ENCODE results near the gene CALN1. TPM values are rescaled to one million over a fixed set of nuclear protein-coding genes. Genes with fewer than 3 reads are reported as not detected.

The CALN1 gene
- polyA plus RNA-seq, 1 donor: 1.8 TPM

DNA sequence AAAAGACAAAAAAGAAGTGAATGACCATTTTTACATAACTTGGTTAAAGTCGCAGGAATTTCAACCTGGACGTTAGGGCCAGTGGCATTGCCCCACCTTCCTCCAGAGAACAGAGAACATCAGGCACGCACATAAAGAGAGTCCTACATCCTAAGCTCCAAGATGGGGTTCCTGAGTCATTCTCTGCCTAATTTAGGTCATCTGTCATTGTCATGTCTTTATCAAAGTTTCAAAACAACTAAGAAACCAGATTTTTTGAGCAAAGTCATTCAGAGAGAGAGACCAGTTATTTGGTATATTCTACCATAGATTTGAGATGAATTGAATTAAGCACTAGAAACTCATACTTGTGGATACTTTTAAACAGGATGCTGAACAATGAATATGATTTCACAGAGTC, 241.7 kb downstream of the CALN1 start:
- DNase-seq: no peak

DNA sequence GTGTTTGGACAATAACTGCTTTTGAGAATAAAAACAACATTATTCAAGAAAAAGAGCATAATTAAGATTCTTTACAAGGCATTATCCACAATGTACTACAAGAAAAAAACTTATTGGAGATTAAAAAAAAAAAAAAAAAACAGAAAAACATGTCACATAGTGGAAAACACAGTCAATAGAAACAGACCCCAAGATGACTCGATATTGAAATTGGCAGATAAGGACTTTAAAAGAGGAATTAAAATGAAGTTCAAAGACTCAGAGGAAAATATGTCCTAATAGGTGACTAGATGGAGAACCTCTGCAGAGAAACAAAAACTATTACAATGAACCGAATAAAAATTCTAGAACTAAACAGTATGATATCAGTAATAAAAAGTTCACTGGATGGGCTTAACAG, 248.9 kb downstream of the CALN1 start:
- no peak for DNase-seq

DNA sequence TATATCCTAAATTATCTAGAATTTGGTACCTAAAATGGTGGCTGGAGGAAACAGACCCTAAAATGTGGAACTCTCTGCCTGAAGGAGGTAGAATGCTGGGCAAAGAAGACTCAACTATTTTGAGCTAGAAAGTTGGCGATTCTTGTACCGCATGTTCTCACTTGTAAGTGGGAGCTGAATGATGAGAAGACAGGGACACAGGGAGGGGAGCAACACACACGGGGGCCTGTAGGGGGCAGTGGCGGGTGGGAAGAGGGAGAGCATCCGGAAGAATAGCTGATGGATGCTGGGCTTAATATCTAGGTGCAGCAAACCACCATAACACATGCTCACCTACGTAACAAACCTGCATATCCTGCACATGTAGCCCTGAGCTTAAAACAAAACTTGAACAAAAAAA, 250.6 kb downstream of the CALN1 start:
- no peak for DNase-seq

DNA sequence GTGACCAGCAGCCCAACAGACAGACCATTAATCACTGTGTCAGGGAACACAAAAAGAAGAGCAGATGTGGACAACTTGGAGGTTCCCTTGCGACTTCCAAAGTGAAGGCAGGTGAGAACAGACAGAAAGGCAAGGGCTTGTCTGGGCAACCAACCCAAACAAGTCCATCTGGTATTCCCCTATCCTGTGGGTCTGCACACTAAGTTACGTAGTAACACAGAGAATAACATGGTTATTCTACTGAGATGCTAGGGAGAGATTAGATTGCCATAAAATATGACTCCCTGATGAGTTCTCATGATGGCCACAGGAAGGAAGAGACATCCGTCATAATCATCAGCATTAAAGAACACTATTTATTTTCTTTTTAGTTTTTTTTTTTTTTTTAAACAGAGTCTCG, 252.2 kb downstream of the CALN1 start:
- DNase-seq: no peak

DNA sequence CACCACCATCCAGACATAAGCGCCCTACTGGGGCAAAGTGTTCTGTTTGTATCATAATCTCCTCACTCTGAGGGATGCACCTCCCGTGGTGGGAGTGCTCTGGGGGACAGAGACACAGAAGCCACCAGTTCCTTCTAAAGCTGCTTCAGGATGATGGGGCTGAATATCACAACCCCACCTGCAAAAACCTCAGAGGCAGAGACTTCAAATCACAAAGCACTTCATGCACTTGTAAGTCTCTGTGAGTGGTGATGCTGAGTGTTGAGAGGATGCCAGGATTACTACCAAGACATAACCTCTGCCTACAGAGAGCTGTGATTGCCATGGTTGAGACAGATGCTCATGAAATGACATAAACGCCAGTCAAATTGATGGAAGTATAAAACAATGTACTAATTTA, 255.5 kb downstream of the CALN1 start:
- DNase-seq: no peak

DNA sequence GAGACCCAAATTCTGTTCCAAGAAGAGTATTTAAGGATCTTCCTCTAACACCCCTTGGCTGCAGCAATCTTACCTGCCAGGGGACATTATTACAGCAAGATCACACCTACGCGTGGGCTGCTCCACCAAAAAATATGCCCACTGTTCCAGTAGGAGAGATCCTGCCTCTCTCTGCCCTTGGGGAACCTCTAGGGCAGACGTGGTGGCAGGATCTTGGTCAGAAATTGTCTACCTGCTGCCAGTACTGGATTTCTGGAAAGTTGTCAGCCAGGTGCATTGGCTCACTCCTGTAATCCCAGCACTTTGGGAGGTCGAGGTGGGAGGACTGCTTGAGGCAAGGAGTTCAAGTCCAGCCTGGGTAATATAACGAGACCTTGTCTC, 259.0 kb downstream of the CALN1 start:
- no peak for DNase-seq

DNA sequence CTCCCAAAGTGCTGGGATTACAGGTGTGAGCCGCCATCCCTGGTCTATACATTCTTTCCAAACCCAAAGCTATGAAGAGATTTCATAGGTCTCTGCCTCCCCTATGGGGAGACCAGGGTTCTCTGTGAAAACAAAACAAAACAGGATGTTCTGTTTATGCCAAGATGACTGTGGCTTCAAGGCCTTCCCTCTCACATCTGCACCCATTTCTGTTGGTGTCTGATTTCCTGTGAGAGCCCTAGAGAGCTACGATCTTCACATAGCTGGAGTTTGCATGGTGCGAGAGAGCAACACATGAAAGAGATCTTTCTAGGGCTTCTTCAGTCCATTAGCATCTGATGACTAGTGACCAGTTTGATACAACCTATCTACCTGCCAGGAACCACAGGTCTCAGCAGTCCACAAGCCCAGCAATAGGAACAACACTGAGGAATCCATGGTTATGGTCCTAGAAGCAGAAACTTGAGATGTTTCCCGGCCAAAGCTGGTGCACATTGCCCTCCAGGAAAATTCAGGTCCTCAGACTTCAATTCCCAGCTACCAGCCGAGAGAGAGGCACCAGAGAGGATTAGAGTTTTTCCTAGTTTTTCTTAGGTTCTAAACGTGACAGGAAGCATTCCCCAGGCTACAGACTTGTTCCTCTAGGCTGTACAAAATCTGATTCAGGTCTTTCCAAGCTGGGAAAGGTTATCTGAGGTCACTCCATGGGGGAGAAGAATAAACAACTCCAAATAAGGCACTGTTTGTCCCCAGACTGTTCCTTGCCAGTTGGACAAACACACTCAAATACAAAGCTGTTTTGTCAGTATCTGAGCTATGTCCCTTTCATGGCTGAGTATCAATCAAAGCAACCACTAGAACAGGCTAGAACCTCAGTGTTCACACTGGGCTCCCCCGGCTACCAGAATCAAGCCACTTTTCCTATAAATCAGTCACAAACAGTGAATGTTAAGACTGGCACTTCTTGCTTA, 259.7 kb downstream of the CALN1 start:
- no peak for DNase-seq

DNA sequence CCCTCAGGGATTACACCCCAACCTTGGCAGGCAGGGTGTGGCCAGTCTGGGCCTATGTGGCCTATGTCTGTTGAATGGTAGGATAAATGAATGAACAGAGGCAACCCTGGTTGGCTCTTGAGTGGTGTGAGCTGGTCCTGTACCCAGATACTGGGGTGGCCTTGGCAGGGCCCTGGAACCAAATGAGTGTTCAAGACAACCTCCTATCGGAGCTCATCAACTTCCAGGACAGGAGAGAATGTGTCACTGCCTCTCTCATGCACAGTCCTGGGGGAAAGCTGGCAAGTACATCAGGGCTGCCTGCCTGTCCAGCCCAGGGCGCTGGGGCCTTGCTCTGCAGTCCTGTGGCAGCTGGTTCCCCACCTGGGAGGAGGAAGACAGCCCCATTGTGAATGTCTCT, 271.6 kb downstream of the CALN1 start:
- DNase-seq: no peak

DNA sequence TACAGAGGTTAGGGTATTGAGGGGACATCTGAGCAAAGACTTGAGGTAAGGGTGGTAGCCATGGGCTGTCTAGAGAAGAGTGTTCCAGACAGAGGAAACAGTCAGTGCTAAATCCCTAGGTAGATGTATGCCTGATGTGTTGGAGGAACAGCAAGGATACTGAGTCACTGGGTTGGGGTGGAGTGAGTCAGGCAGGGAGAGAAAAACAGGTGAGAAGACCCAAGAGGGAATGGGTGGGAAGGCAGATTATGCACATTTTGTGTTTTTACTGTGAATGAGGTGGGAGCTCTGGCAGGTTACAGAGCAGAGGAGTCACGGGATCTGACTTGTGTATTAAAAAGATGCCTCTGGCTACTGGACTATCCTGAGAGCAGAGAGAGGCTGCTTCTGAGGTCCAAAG, 285.0 kb downstream of the CALN1 start:
- no peak for DNase-seq

DNA sequence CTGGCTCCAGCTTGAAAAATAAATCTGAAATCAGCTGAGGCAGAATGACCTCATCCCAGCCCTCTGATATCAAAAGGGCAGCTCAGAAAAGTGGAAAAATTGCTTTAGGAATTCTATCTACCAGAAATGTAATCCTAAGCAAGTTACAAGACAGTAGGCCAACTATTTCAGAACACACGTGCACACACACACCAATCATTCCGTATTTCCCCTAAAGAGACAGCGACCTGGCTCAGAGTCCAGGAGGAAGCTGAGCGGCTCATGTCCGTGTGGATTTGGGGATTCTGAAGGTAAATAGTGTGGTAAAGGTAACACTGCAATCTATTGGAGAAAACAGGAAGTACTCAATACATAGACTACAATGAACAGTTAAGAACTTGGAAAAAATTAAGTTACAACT, 288.2 kb downstream of the CALN1 start:
- DNase-seq: no peak

DNA sequence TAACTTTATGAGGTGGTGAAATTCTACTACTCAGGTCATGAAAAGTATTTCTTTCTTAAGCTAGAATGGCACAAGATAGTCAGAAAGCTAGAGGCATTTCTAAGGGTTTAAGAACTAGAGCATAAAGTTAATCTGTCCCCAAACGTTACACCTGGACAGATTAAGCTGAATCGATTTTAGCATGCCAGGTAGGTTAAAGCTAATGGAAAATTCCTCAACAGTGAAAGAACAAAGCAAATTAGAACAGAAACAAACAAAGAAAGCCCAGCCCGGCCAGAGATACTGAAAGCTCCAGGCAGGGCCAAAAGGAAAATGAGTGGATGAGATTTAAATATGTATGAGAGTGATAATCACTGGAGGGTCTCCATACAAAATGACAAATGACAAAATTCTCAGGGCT, 293.8 kb downstream of the CALN1 start:
- DNase-seq: no peak

DNA sequence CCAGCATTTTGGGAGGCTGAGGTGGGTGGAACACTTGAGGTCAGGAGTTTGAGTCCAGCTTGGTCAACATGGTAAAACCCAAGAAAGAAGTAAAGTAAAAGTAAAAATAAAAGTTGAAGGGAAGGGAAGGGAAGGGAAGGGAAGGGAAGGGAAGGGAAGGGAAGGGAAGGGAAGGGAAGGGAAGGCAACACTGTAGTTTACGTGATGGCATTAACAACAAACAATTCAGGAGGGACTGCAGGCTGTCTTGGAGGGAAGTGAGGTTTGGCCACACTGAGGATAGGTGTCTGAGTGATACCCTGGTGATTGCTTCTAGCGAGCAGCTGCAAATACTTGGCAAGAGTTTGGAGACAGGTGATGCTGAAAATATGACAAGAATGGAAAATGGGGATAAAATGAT, 298.0 kb downstream of the CALN1 start:
- no peak for DNase-seq

DNA sequence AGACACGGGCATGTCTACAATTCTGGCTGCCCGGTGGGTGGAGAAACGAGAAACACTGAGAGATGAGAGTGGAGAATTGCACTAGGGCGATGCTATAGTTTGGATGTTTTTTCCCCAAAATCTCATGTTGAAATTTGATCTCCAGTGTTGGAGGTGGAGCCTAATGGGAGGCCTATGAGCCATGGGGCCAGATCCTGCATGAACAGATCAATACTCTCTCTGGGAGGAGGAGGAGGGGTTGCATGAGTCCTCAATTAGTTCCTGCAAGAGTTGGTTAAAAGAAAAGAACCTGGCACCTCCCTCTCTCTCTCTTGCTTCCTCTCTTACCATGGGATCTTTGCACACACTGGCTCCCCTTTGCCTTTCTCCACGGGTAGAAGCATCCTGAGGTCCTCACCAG, 299.1 kb downstream of the CALN1 start:
- DNase-seq: no peak

DNA sequence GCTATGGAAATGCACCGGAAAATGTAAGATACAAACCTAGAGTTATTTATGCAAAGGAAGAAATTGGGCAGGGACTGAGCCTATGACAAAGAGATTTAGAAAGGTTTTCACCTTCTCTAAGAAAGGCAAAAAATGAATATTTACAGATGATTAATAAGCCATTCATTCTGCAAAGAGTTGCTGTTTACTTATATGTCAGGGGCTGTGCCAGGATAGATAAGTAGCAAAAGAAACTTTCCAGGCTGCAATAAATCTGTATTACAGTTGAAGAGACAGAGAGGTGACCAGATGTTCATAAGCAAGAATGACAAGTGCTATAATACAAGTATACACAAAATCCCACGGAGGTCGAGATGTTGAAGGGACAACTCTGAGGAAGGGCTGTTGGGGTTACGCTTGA, 299.6 kb downstream of the CALN1 start:
- no peak for DNase-seq

DNA sequence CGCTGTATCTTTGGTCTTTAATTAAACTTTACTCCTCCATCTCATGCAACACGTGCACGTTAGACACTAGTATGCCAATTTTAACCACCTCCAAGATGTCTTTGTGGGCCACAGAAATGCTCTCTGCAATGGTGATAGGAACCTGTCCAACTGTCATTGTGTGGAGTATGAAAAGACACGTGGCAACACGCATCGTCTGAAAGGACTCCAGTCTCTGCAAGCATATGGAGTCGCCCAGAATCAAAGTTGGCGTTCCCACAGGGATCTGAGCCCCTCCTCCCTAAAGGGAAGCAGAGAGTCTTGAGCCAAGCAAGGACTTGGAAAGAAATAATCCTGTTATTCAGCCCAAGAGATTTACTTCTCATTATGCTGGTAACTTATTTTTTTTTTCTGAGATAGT, 301.1 kb downstream of the CALN1 start:
- DNase-seq: no peak

DNA sequence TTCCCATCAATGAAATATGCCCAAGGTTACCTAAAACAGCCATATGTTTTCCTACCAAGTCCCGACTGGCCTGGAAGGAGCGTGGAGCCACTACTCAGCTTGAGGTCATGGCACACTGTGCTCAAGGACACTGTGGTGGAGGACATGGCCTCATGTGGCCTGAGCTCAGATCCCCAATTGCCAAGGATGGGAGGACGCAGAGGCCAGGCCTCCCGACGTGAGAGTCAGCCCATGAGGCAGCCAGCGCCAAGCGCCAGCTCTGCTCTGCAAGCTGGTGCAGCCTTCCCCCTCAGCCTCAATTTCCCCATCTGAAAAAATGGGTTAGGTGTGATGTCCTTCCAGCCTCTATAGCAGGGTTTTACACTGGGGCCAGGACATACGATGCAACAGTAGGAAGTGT, 302.6 kb downstream of the CALN1 start:
- no peak for DNase-seq

DNA sequence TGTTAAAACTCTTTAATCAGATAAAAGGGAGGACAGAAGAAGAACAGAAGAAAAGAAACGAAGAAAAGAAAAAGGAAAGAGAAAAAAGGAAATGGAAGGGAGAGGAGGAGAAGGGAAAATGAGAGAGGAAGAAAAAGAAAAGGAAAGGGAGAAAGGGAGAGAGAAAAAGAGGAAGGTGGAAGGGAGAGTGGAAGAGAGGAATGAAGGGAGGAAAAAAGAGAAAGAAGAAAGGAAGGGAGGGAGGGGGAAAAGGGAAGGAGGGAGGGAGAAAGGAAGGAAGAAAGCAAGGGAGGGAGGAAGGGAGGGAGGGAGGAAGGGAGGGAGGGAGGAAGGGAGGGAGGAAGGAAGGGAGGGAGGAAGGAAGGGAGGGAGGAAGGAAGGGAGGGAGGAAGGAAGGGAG, 305.7 kb downstream of the CALN1 start:
- no peak for DNase-seq

DNA sequence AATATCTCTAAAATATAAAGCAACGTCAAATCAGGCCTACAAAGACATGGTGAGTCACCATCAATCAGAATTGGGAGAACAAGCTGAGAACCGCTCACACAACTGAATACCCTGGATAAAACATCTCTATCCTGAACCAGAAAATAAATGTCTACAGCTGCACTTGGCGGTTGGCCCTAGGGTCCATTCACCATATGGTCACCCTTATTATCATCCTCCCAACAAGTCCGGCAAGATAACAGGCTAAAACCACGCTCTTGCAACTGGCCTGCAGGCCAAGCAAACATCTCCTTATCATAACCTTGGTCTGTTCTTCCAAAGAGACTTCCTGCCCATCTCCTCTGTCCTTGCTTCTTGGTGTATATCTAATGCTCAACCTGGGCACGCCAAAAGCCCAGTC, 310.7 kb downstream of the CALN1 start:
- DNase-seq: no peak

DNA sequence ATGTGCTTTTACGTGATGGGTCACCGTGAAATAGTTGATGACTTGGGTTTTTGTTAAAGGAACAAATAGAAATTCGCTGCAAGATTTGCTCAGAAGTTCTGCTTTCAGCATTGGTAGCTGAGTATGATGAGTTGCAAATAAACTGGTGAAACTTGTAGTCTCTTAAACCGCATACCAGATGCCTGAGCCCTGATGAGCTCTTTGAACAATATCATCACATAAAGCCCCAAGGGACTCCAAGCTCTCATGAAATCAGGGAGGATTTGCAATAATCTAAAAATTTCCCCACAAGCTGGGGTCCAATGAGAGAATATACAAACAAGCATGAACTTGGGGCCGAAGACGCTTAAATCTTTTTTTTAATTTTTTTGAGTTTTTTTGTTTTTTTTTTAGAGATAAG, 312.4 kb downstream of the CALN1 start:
- DNase-seq: no peak

DNA sequence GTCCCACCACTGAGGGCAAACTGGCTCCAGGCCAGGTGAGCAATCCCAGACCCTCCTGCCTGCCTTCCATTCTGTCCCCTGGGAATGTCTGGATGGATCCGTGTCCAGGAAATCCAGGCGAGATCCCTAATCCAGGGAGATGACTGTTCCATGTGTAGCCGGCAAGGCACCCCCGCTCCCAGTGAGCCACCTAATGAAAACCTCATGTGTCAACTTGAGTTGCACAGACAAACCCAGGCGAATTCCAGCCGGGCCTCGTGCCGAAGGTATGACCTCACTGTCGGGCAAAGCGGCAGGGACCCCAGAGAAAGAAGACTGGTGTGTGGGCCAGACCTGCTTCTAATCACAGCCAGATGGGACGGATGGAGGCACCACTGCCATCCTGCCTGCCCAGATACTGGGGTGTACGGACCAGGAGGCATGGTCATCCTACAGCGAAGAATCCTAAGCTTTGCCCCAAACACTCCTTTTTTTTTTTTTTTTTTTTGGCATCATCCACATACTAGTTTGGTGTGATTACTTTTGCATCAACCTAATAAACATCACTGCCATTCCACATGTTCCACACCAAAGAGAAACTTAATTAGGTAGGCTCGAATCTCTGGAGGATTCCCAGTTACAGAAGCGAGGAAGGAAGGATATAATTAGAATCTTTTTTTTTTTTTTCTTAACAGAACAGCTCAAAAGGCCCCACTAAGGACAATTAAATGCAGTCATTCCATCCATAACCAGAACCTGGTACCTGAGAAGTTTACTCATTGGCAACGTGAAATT, 313.1 kb downstream of the CALN1 start:
- DNase-seq: peak; percentile 14

DNA sequence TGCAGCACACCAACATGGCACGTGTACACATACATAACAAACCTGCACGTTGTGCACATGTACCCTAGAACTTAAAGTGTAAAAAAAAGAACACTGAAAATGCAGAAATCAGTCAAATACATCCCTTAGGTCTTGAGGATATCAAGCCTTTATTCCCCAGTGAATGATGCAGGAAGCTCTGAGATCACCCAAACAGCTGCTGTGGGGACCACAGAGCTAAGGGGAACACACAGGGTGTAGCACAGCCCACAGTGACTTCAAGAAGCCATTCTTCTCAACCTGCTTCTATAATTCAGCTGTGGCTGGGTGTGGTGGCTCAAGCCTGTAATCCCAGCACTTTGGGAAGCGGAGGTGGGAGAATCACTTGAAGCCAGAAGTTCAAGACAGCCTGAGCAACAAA, 314.9 kb downstream of the CALN1 start:
- no peak for DNase-seq

DNA sequence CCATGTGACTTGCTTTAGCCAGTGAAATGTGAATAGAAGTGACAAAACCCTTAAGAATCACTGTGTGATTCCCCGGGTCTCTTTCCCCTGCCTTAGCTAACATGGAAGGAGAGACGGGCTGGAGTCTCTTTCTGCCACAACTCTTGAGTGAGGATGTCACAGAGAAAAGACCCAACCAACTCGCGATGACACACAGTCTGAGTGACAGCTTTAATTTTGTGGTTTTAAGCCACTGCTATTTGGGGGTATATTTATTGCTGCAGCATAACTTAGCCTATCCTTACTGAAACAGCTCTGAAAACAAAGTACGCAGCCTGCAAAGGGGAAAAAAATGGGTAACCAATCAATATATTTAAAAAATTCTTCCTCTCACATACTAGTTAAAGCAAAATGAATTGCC, 319.4 kb downstream of the CALN1 start:
- DNase-seq: no peak

DNA sequence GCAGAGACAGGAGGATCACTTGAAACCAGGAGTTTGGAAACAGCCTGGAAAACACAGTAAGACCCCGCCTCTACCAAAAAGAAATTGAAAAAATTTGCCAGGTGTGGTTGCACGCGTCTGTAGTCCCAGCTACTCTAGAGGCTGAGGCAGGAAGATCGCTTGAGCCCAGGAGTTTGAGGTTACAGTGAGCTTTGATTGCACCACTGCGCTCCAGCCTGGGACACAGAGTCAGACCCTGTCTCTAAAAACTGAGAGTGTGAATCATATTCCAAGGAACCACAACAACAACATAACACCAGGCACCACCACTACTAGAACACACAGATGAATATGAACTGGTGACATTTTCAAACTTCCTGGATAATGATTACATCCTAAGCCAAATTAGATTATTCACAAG, 324.2 kb downstream of the CALN1 start:
- no peak for DNase-seq

DNA sequence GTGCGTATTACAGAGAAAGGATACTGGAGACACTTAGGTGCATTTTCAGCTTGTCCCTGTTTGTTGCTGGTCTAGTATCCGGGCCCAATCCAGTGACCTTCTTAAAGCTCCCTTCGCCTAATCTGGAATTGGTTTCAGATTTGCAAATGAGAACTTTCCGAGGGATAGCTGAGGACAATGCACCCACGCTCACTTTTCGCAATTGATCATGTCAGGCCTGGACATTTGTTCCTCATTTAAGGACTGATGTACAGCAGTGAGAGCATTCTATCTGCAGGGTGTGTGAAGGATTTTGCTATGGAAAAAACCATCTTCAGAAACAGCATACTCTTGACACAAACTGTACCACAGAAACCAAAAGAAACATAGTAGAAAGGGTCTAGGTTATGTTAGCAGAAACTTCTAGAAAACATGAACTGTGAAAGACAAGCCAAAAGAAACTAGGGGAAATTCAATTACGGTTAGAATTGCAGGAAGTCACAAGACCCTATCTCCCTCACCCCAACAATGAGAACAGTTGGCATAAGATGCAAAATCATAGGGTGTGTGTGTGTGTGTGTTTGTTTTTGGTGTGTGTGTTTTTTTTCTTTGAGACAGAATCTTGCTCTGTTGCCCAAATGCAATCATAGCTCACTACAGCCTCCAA, 331.1 kb downstream of the CALN1 start:
- no peak for DNase-seq

Data from hindlimb muscle (tissue), 1 donor.